ENCODE measurements around the gene ANKRD13D. TPM values are rescaled to one million over a fixed set of nuclear protein-coding genes. Genes with fewer than 3 reads are reported as not detected.
"Not testable (repeated sequence)": the region's sequence is repeated elsewhere in the genome, so short reads cannot be mapped to it uniquely, and the experiment has no call there.

ANKRD13D gene
- total and polyA plus RNA-seq, 2 experiments from 2014 or later = 47.6 to 53.5 TPM

- Histone ChIP-seq H3K27ac (no peak overlapping the region), H3K36me3 (no peaks in the 10 kb centered on the region), H3K4me3 (no peak overlapping the region), H3K9me3 (ENCODE audit: low read depth) (no peaks in the 10 kb centered on the region), H3K27me3 (peaks cover 11% of the 10 kb centered on the region), H3K4me1 (ENCODE audit: low read depth) (peaks cover 6% of the 10 kb centered on the region)
- DNase-seq (ENCODE audit: low read depth in 1 of 2, low spot score in 1 of 2) = no peak
- TF ChIP-seq, protein P1, sequence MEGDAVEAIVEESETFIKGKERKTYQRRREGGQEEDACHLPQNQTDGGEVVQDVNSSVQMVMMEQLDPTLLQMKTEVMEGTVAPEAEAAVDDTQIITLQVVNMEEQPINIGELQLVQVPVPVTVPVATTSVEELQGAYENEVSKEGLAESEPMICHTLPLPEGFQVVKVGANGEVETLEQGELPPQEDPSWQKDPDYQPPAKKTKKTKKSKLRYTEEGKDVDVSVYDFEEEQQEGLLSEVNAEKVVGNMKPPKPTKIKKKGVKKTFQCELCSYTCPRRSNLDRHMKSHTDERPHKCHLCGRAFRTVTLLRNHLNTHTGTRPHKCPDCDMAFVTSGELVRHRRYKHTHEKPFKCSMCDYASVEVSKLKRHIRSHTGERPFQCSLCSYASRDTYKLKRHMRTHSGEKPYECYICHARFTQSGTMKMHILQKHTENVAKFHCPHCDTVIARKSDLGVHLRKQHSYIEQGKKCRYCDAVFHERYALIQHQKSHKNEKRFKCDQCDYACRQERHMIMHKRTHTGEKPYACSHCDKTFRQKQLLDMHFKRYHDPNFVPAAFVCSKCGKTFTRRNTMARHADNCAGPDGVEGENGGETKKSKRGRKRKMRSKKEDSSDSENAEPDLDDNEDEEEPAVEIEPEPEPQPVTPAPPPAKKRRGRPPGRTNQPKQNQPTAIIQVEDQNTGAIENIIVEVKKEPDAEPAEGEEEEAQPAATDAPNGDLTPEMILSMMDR (IDR thresholded peaks at IDR 0.05; ENCODE audit: low read depth, low read length) = no peak
These were observed 26.3 kb downstream of the ANKRD13D start for GRCh38 chr11:67315325-67315909.

DNA sequence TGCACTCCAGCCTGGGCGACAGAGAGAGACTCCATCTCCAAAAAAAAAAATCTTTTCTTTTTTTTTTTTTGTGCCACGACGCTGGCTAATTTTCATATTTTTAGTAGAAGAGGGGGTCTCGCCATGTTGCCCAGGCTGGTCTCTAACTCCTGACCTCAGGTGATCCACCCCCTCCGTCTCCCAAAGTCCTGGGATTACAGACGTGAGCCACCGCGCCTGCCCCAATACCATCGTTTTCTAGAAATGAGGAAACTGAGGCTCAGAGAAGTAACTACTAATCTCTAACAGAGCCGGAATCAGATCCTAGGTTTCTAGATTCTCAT, 27.7 kb downstream of the ANKRD13D start:
- no peaks in the 10 kb centered on the region for H3K9me3 ChIP-seq (ENCODE audit: low read depth)
- H3K4me1 ChIP-seq (ENCODE audit: low read depth) = peaks cover 13% of the 10 kb centered on the region
- no peaks in the 10 kb centered on the region for H3K36me3 ChIP-seq
- no peak for DNase-seq (ENCODE audit: low read depth in 1 of 2, low spot score in 1 of 2)
- H3K4me3 ChIP-seq = peak overlapping the region; percentile 56
- peaks cover 11% of the 10 kb centered on the region for H3K27me3 ChIP-seq
- TF ChIP-seq, protein P1 (IDR thresholded peaks at IDR 0.05; ENCODE audit: low read depth, low read length) = no peak
- H3K27ac ChIP-seq = peak overlapping the region; percentile 59

GRCh38 chr11:67317205-67317887, 28.2 kb downstream of the ANKRD13D start:
- H3K27ac ChIP-seq = peak overlapping the region; percentile 59
- H3K27me3 ChIP-seq = peaks cover 11% of the 10 kb centered on the region
- peak overlapping the region; percentile 56 for H3K4me3 ChIP-seq
- DNase-seq (ENCODE audit: low read depth in 1 of 2, low spot score in 1 of 2) = peak; percentile 95 to 99
- H3K9me3 ChIP-seq (ENCODE audit: low read depth) = no peaks in the 10 kb centered on the region
- TF ChIP-seq, protein P1 (IDR thresholded peaks at IDR 0.05; ENCODE audit: low read depth, low read length) = peak; percentile 83
- no peaks in the 10 kb centered on the region for H3K36me3 ChIP-seq
- peaks cover 13% of the 10 kb centered on the region for H3K4me1 ChIP-seq (ENCODE audit: low read depth)

- H3K9me3 ChIP-seq (ENCODE audit: low read depth) = no peaks in the 10 kb centered on the region
- H3K36me3 ChIP-seq = no peaks in the 10 kb centered on the region
- TF ChIP-seq, protein P1 (IDR thresholded peaks at IDR 0.05; ENCODE audit: low read depth, low read length) = no peak
- H3K4me1 ChIP-seq (ENCODE audit: low read depth) = peaks cover 13% of the 10 kb centered on the region
- peak overlapping the region; percentile 56 for H3K4me3 ChIP-seq
- no peak for DNase-seq (ENCODE audit: low read depth in 1 of 2, low spot score in 1 of 2)
- H3K27ac ChIP-seq = no peak overlapping the region
- H3K27me3 ChIP-seq = peaks cover 11% of the 10 kb centered on the region
These were observed 28.9 kb downstream of the ANKRD13D start for GRCh38 chr11:67317888-67318555.

GRCh38 chr11:67318876-67319275, 29.8 kb downstream of the ANKRD13D start:
- not testable (repeated sequence) for DNase-seq (ENCODE audit: low read depth in 1 of 2, low spot score in 1 of 2); H3K27ac ChIP-seq; H3K9me3 ChIP-seq (ENCODE audit: low read depth); H3K36me3 ChIP-seq
- Histone ChIP-seq H3K4me3 (peak overlapping the region; percentile 56), H3K27me3 (peaks cover 11% of the 10 kb centered on the region), H3K4me1 (ENCODE audit: low read depth) (peaks cover 13% of the 10 kb centered on the region)

- DNase-seq (ENCODE audit: low read depth in 1 of 2, low spot score in 1 of 2) = no peak
- TF ChIP-seq, protein P1 (IDR thresholded peaks at IDR 0.05; ENCODE audit: low read depth, low read length) = no peak
These were observed 30.9 kb downstream of the ANKRD13D start for GRCh38 chr11:67320011-67320410.

More at GRCh38 chr11:67320011-67320410, 30.9 kb downstream of the ANKRD13D start:
- Histone ChIP-seq H3K9me3 (ENCODE audit: low read depth) (no peaks in the 10 kb centered on the region), H3K27ac (no peak overlapping the region), H3K27me3 (peaks cover 11% of the 10 kb centered on the region), H3K4me1 (ENCODE audit: low read depth) (peaks cover 13% of the 10 kb centered on the region), H3K36me3 (no peaks in the 10 kb centered on the region), H3K4me3 (no peak overlapping the region)
